COLO668 (cell line): ENCODE measurements around the gene SPATA3.

ENCODE experiments used
- DNase-seq: peaks from one replicate; lab custom pipeline; 2025; ENCODE audit not compliant: unreplicated experiment; lab: John Stamatoyannopoulos, UW

SPATA3 gene

GRCh38 chr2:230995821-230996220 is at the start of gene SPATA3:
TSS of gene SPATA3 (plus strand) at chr2:230996121. CDS start at chr2:230996234, 113 bp downstream.
- no peak for DNase-seq

DNA sequence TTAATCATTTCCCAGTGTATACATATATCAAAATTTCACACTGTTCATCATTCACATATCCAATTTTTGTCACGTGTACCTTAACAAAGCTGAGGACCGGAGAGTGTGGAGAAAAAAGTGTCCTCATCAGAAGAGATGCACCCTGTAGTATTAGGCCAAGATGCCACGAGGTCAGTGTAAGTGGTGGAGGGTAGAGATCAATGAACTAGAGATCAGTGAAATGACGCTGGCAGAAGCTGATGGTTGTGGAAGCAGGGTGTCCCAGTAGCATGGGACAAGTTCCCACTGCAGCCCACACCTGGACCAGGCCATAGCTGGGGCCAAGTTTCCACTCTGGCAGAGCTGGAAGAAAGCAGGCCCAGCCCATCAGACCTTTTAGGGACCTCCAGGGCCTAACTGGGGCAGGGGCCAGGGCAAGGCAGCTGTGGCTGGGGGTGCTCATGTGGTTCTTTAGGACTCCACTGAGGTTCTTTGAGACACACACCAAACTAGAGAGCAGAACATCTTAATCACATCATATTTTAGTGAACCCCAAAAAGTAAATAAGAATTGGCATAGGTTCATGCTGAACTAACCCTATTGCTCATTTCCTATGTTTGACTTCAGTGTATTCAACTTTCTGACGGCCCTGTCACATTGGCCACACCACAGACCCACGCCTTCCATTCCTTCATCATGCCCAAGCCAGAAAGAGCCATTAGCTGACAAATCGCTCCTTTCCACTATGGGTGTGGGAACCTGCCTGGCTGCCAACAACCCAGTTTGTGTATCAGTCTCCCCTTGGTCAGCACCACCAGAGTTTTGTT is 49.3 kb upstream of the SPATA3 start:
- no peak for DNase-seq

GRCh38 chr2:230947235-230947576 is 48.7 kb upstream of the SPATA3 start:
- no peak for DNase-seq

GRCh38 chr2:230947908-230948365 is 48.0 kb upstream of the SPATA3 start:
- no peak for DNase-seq

GRCh38 chr2:230949966-230950873 is 45.7 kb upstream of the SPATA3 start:
- no peak for DNase-seq

DNA sequence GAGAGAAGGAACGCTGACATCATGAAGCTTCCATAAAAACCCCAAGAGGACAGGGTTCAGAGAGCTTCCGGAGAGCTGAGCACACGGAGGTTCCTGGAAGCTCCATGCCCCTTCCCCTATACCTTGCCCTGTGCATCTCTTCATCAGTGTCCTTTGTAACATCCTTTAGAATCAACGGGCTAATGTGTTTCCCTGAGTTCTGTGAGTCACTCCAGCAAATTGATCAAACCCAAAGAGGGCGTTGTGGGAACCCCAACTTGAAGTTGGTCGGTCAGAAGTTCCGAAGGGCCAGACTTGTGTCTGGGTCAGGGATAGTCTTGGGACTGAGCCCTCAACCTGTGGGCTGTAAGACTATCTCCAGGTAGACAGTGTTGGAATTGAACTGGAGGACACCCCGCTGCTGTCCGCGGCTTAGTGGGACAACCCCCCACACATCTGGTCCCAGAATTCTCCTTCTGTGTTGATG is 45.0 kb upstream of the SPATA3 start:
- DNase-seq, result no peak

- no peak for DNase-seq
These were observed 44.5 kb upstream of the SPATA3 start for GRCh38 chr2:230951396-230951795.

DNA sequence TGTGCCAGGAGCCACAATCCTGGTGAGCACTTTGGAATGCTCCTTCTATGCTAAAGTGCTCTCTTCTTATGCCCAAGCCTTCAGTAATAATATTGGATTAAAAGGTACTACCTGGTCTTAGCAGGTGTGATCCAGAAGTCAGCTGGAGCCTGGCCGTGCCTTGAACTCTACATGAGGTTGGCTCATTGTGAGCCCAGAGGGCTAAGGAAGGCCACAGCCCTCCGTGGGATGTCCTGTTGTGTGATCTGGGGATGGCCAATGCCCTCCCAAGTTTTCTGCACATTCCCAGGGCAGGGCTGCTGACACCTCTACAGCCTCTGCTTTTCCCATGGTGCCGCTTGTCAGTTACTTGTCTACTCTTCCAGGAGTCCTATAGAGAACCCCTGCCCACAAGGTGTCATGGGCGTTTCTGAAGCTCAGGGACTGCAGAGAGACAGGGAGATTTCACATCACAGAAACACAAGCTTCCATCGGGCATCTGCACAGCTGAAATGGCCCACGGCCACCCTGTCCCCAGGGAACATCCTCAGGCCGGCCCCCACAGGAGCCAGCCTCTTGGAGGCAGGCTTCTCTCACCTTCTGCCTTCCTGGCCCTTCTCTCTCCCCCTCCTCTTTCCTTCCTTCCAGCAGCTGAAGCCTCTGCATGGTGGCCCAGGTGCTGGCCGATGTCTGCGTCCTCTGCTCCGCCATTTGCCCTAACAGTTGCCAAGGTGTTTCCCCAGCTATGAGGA is 43.5 kb upstream of the SPATA3 start:
- no peak for DNase-seq

- no peak for DNase-seq
These were observed 42.1 kb upstream of the SPATA3 start for GRCh38 chr2:230953845-230954244.

GRCh38 chr2:230954746-230955145 is 41.2 kb upstream of the SPATA3 start:
- no peak for DNase-seq

- no peak for DNase-seq
These were observed 40.7 kb upstream of the SPATA3 start for GRCh38 chr2:230955163-230955737.

- peak; percentile 7 for DNase-seq
These were observed 38.8 kb upstream of the SPATA3 start for GRCh38 chr2:230956827-230957755.

GRCh38 chr2:230957756-230958391 is 38.0 kb upstream of the SPATA3 start:
- no peak for DNase-seq

GRCh38 chr2:230958820-230959756 is 36.8 kb upstream of the SPATA3 start:
- no peak for DNase-seq

GRCh38 chr2:230960026-230960425 is 35.9 kb upstream of the SPATA3 start:
- DNase-seq, result no peak

GRCh38 chr2:230961091-230961491 is 34.8 kb upstream of the SPATA3 start:
- no peak for DNase-seq

DNA sequence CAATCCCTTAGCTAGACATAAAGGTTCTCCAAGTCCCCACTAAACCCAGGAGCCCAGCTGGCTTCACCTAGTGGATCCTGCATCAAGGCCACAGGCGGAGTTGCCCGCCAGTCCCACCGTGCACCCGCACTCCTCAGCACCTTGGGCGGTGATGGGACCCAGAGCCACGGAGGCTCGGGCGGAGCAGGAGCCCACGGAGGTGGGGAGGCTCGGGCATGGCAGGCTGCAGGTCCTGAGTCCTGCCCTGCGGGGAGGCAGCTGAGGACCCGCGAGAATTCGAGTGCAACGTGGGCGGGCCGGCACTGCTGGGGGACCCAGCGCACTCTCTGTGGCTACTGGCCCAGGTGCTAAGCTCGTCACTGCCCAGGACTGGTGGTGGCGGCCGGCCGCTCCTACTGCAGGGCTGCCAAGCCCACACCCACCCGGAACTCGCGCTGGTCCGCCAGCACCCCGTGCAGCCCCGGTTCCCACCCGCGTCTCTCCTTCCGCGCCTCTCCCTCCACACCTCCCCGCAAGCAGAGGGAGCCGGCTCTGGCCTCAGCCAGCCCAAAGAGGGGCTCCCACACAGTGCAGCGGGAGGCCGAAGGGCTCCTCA is 31.7 kb upstream of the SPATA3 start:
- no peak for DNase-seq

GRCh38 chr2:230967113-230967512 is 28.8 kb upstream of the SPATA3 start:
- no peak for DNase-seq
